ENCODE results near the gene GPATCH3. TPM values are rescaled to one million over a fixed set of nuclear protein-coding genes. Genes with fewer than 3 reads are reported as not detected.
A peak's percentile ranks its signal among the peaks of the same experiment; 100 is the strongest.

Gene GPATCH3
- polyA plus RNA-seq, 1 donor (not counting 4 experiments of a cell fraction or from before 2014, with no cell fraction given) = 5.7 TPM

DNA sequence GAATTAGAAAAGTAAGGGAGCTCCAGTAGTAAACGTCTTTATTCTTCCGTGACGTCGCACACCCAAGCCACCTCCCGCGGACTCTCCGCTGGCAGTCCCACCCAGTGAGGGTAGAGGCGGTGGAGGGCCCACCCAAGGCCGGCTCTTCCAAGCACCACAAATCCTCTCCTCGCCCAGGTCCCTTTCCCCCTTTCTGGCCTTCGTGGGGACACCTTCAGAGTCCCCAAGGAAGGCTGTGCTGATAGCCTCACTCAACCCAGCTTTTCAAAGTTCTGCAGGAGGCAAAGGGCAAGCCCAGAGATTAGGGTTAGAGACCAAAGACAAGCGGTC lies 9.8 kb downstream of the GPATCH3 start:
- peak overlapping the region; percentile 90 for H3K27ac ChIP-seq (ENCODE audit: control insufficient read depth, insufficient read depth, low read length)
- H3K9ac ChIP-seq (ENCODE audit: control insufficient read depth, extremely low read depth, insufficient read depth, low read length) = peak overlapping the region; percentile 94
- H3K79me2 ChIP-seq (ENCODE audit: control insufficient read depth, insufficient read depth, low read length) = peaks cover 28% of the 10 kb centered on the region
- dilution Hi-C loops (cut with MboI; ENCODE audit: extremely low pct_ligation_motif_present, low sequenced_read_pairs) = no loop called here
- DNase-seq (ENCODE audit: low read depth, low spot score) = no peak
- no peak for TF ChIP-seq EZH2 (IDR thresholded peaks at IDR 0.05; ENCODE audit: low read length)
- TF ChIP-seq, protein P1, sequence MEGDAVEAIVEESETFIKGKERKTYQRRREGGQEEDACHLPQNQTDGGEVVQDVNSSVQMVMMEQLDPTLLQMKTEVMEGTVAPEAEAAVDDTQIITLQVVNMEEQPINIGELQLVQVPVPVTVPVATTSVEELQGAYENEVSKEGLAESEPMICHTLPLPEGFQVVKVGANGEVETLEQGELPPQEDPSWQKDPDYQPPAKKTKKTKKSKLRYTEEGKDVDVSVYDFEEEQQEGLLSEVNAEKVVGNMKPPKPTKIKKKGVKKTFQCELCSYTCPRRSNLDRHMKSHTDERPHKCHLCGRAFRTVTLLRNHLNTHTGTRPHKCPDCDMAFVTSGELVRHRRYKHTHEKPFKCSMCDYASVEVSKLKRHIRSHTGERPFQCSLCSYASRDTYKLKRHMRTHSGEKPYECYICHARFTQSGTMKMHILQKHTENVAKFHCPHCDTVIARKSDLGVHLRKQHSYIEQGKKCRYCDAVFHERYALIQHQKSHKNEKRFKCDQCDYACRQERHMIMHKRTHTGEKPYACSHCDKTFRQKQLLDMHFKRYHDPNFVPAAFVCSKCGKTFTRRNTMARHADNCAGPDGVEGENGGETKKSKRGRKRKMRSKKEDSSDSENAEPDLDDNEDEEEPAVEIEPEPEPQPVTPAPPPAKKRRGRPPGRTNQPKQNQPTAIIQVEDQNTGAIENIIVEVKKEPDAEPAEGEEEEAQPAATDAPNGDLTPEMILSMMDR (optimal IDR thresholded peaks at IDR 0.05 in 1 of 3, IDR thresholded peaks at IDR 0.05 in 1 of 3, conservative IDR thresholded peaks at IDR 0.05 in 1 of 3; ENCODE audit: extremely low read depth in 1 of 3, insufficient read depth in 2 of 3, low read length in 3 of 3) = no peak
- H3K9me3 ChIP-seq (ENCODE audit: control insufficient read depth, low read depth, low read length) = no peaks in the 10 kb centered on the region
- peaks cover 28% of the 10 kb centered on the region for H3K4me1 ChIP-seq (ENCODE audit: control insufficient read depth, extremely low read depth, insufficient read depth, low read length)
- H3K27me3 ChIP-seq (ENCODE audit: control insufficient read depth, extremely low read depth, insufficient read depth, low read length) = no peaks in the 10 kb centered on the region
- peaks cover 2% of the 10 kb centered on the region for H4K20me1 ChIP-seq (ENCODE audit: control insufficient read depth, extremely low read depth, insufficient read depth, low read length)
- peak overlapping the region; percentile 67 to 90 (median 85) for H3K4me3 ChIP-seq (ENCODE audit: control insufficient read depth in 2 of 3, extremely low read depth in 1 of 3, insufficient read depth in 2 of 3, low read depth in 1 of 3, low read length in 3 of 3)
- FAIRE-seq = no peak
- H3K9me1 ChIP-seq (ENCODE audit: control insufficient read depth, extremely low read depth, insufficient read depth, low read length) = no peaks in the 10 kb centered on the region
- H2AFZ ChIP-seq (ENCODE audit: control insufficient read depth, low read length) = peak overlapping the region; percentile 87
- H3K4me2 ChIP-seq (ENCODE audit: control insufficient read depth, extremely low read depth, insufficient read depth, low read depth, low read length) = peak overlapping the region; percentile 72
- peaks cover 15 to 26% of the 10 kb centered on the region in 2 experiments for H3K36me3 ChIP-seq (ENCODE audit: control insufficient read depth in 2 of 2, extremely low read depth in 1 of 2, insufficient read depth in 2 of 2, low read length in 2 of 2)

DNA sequence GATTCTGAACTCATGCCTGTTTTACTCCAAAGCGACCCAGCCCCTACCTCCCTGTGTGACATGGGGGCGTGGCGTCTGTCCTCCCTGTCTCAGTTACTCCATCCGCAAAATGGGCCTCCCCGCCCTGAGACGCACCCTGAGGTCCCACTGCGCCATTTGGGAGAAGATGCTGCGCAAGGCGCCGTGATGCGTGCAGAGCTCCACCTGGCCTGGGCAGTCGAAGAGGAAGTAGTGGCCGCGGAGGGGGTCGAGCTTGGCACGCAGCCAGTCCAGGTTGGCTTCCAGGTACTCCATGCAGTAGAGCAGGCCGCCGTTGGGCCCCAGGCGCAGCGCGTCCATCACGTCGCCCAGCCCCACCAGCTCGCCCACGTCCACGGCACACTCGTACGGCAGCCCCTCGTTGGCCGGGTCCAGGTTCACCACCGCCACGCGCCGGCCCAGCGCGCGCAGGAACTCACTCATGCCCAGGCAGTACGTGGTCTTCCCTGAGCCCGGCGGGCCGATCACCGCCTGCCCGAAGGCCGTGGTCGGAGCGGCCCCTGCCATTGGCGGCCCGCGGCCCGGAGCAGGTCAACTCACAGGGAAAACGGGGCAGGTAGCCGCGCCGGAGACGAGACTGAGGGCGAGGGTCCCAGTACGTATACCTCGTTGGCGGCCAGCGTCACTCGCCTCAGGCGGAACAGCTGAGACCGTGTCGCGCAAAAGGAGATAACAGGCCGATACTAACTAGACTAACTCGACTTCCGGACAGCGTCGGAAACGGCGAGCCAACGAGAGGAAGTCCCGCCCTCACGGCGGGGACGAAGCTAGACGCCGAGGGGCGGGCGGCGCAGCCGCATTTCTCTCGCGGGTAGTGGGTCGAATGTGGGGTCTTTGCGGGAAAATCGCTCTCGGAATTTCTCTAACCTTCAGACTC lies 10.5 kb downstream of the GPATCH3 start, which contains the start of gene GPN2:
Gene GPN2 (minus strand): TSS at position 733 of the 916 bp plus-strand sequence. CDS start 187 bp downstream, at position 546.
- Histone ChIP-seq H3K4me2 (ENCODE audit: control insufficient read depth, extremely low read depth, insufficient read depth, low read depth, low read length) (peak within 1 kb of the TSS; percentile 72), H3K36me3 (ENCODE audit: control insufficient read depth in 2 of 2, extremely low read depth in 1 of 2, insufficient read depth in 2 of 2, low read length in 2 of 2) (peaks cover 20 to 26% of the 10 kb centered on the region in 2 experiments), H3K27me3 (ENCODE audit: control insufficient read depth, extremely low read depth, insufficient read depth, low read length) (no peaks in the 10 kb centered on the region), H3K9me3 (ENCODE audit: control insufficient read depth, low read depth, low read length) (no peaks in the 10 kb centered on the region), H3K79me2 (ENCODE audit: control insufficient read depth, insufficient read depth, low read length) (peaks cover 28% of the 10 kb centered on the region), H3K9ac (ENCODE audit: control insufficient read depth, extremely low read depth, insufficient read depth, low read length) (peak within 1 kb of the TSS; percentile 94), H3K4me1 (ENCODE audit: control insufficient read depth, extremely low read depth, insufficient read depth, low read length) (peaks cover 24% of the 10 kb centered on the region), H2AFZ (ENCODE audit: control insufficient read depth, low read length) (peak within 1 kb of the TSS; percentile 87), H3K27ac (ENCODE audit: control insufficient read depth, insufficient read depth, low read length) (peak within 1 kb of the TSS; percentile 90), H3K9me1 (ENCODE audit: control insufficient read depth, extremely low read depth, insufficient read depth, low read length) (no peaks in the 10 kb centered on the region), H3K4me3 (ENCODE audit: control insufficient read depth in 2 of 3, extremely low read depth in 1 of 3, insufficient read depth in 2 of 3, low read depth in 1 of 3, low read length in 3 of 3) (peak within 1 kb of the TSS; percentile 67 to 90 (median 85)), H4K20me1 (ENCODE audit: control insufficient read depth, extremely low read depth, insufficient read depth, low read length) (peaks cover 2% of the 10 kb centered on the region)
- no peak for TF ChIP-seq EZH2 (IDR thresholded peaks at IDR 0.05; ENCODE audit: low read length)
- TF ChIP-seq, protein P1 (optimal IDR thresholded peaks at IDR 0.05 in 1 of 3, IDR thresholded peaks at IDR 0.05 in 1 of 3, conservative IDR thresholded peaks at IDR 0.05 in 1 of 3; ENCODE audit: extremely low read depth in 1 of 3, insufficient read depth in 2 of 3, low read length in 3 of 3) = no peak
- FAIRE-seq = peak; percentile 67
- dilution Hi-C loops (cut with MboI; ENCODE audit: extremely low pct_ligation_motif_present, low sequenced_read_pairs) = no loop called here
- DNase-seq (ENCODE audit: low read depth, low spot score) = no peak

All from keratinocyte (primary cell).